HepG2 (cell line): ENCODE data around the gene GPR176. TPM values are rescaled to one million over a fixed set of nuclear protein-coding genes. Genes with fewer than 3 reads are reported as not detected.

Experiments
- DMTF1 ChIP-seq: sonication (generic); formaldehyde crosslinking; IDR thresholded peaks from 2 replicates; pipeline ENCODE4 v1.4.0; 2020; ENCODE audit warnings: mild to moderate bottlenecking, missing genetic modification reagents
- EP300 ChIP-seq, 3 experiments: sonication (generic) in 1 of 3; formaldehyde crosslinking in 1 of 3; IDR thresholded peaks; 2 replicates each; pipeline versions ENCODE4 v1.5.1 to v1.6.1; 2011 to 2020; ENCODE audit warnings: low read depth in 2 of 3, low read length in 2 of 3, borderline replicate concordance in 1 of 3, improper control_type of control experiment in 1 of 3, mild to moderate bottlenecking in 1 of 3, missing genetic modification reagents in 1 of 3, moderate library complexity in 1 of 3
- HCFC1 ChIP-seq: fragments of 150-350 bp; IDR thresholded peaks from 2 replicates; pipeline ENCODE4 v1.6.1; 2014; ENCODE audit warnings: low read depth, low read length
- JUND ChIP-seq: sonication (generic); formaldehyde crosslinking; IDR thresholded peaks from 2 replicates; pipeline ENCODE4 v1.8.0; 2022; ENCODE audit warnings: mild to moderate bottlenecking, missing genetic modification reagents
- MTF2 ChIP-seq: sonication (generic); formaldehyde crosslinking; IDR thresholded peaks from 2 replicates; pipeline ENCODE4 v1.5.0; 2020; ENCODE audit warnings: missing genetic modification reagents, borderline replicate concordance
- SIX4 ChIP-seq: sonication (generic); formaldehyde crosslinking; IDR thresholded peaks from 2 replicates; pipeline ENCODE4 v1.4.0; 2020; ENCODE audit warnings: missing genetic modification reagents
- SNAPC2 ChIP-seq: sonication (generic); formaldehyde crosslinking; IDR thresholded peaks from 2 replicates; pipeline ENCODE4 v1.8.1; 2022; ENCODE audit warnings: mild to moderate bottlenecking, missing genetic modification reagents
- SOX13 ChIP-seq, 3 experiments: fragments of 450-650 bp in 1 of 3; sonication (generic) in 1 of 3; formaldehyde crosslinking in 1 of 3; IDR thresholded peaks in 2 of 3; conservative IDR thresholded peaks in 1 of 3; 2 replicates each; pipeline versions ENCODE4 v1.5.0 to v1.6.1; 2016 to 2020; ENCODE audit warnings: antibody characterized with exemption in 1 of 3, mild to moderate bottlenecking in 1 of 3, missing compliant biosample characterization in 1 of 3, missing genetic modification reagents in 1 of 3, moderate library complexity in 1 of 3
- SP2 ChIP-seq: sonication (generic); formaldehyde crosslinking; IDR thresholded peaks from 2 replicates; pipeline ENCODE4 v1.5.1; 2020; ENCODE audit warnings: mild to moderate bottlenecking, missing genetic modification reagents
- SRF ChIP-seq: IDR thresholded peaks from 2 replicates; pipeline ENCODE4 v1.6.1; 2011; ENCODE audit warnings: mild to moderate bottlenecking, low read depth, low read length, moderate library complexity
- SRSF1 ChIP-seq: fragments of 200-400 bp; formaldehyde crosslinking; optimal IDR thresholded peaks from 2 replicates; pipeline ENCODE3; 2017; ENCODE audit warnings: mild to moderate bottlenecking, low read depth, low read length, moderate library complexity
- TSC22D2 ChIP-seq: sonication (generic); formaldehyde crosslinking; IDR thresholded peaks from 2 replicates; pipeline ENCODE4 v1.5.1; 2020; ENCODE audit warnings: missing genetic modification reagents, mild to moderate bottlenecking, borderline replicate concordance
- ZFP36L2 ChIP-seq: sonication (generic); formaldehyde crosslinking; IDR thresholded peaks from 2 replicates; pipeline ENCODE4 v1.4.0; 2020; ENCODE audit warnings: missing genetic modification reagents
- ZNF232 ChIP-seq: sonication (generic); formaldehyde crosslinking; IDR thresholded peaks from 2 replicates; pipeline ENCODE4 v1.4.0; 2020; ENCODE audit warnings: missing genetic modification reagents, borderline replicate concordance
- ZNF263 ChIP-seq: sonication (generic); formaldehyde crosslinking; IDR thresholded peaks from 2 replicates; pipeline ENCODE4 v1.4.0; 2020; ENCODE audit warnings: missing genetic modification reagents
- ZNF280D ChIP-seq: sonication (generic); formaldehyde crosslinking; IDR thresholded peaks from 2 replicates; pipeline ENCODE4 v1.5.1; 2020; ENCODE audit warnings: mild to moderate bottlenecking, missing genetic modification reagents
- ZNF629 ChIP-seq: sonication (generic); formaldehyde crosslinking; conservative IDR thresholded peaks from 2 replicates; pipeline ENCODE4 v1.5.0; 2020; ENCODE audit warnings: missing genetic modification reagents
- ZNF720 ChIP-seq: sonication (generic); formaldehyde crosslinking; IDR thresholded peaks from 2 replicates; pipeline ENCODE4 v1.4.0; 2020; ENCODE audit warnings: missing genetic modification reagents
- polyA plus RNA-seq, 8 experiments: library from polyadenylated mRNA; depleted of rRNA in 3 of 8; stranded (reverse) in 7 of 8; unstranded in 1 of 8; fragments of >200 nt; fragmentation: Illumina TruSeq in 4 of 8; extraction: Trizol in 4 of 8; gene quantifications; 2 replicates each; pipeline versions ENCODE4 v1.2.1 to v1.2.3, GENCODE V29; 2011 to 2016; ENCODE audit warnings: low read depth in 4 of 8, missing spikeins in 1 of 8, mixed read lengths in 1 of 8; ENCODE audit not compliant: insufficient read depth in 1 of 8
- total RNA-seq, 5 experiments: library from RNA; depleted of rRNA; stranded (reverse); fragments of >200 nt; fragmentation: Illumina TruSeq; extraction: Trizol; gene quantifications; 2 replicates each; pipeline ENCODE4 v1.2.3, GENCODE V29; 2016; ENCODE audit warnings: low read depth in 1 of 5

The GPR176 gene
- total and polyA plus RNA-seq, 2 of the 13 experiments (the other 11 are each of a cell fraction or from before 2014, with no cell fraction given), result 0.11 to 0.20 TPM

- TF ChIP-seq DMTF1, result 0 out of 2 replicates have a peak, but pooled peaks have one; percentile 4
- no peak for TF ChIP-seq ZNF280D (CRISPR knock-in tag)
- no peak for TF ChIP-seq ZNF720
- TF ChIP-seq TSC22D2, result no peak; the same call in 1 of the 2 replicates
- no peak for TF ChIP-seq ZNF263
- no peak for TF ChIP-seq ZNF232 (CRISPR knock-in tag)
- peak; percentile 93 for TF ChIP-seq ZNF629 (CRISPR knock-in tag)
- TF ChIP-seq JUND, result 0 out of 2 replicates have a peak, but pooled peaks have one; percentile 14
- no peak for TF ChIP-seq SRF
- peak; percentile 79 for TF ChIP-seq SP2
- TF ChIP-seq ZFP36L2, result no peak
- no peak for TF ChIP-seq EP300 (IDR thresholded peaks at IDR 0.05; ENCODE audit: low read depth in 2 of 2, low read length in 2 of 2)
- TF ChIP-seq EP300 (CRISPR knock-in tag; IDR thresholded peaks at IDR 0.05; ENCODE audit: borderline replicate concordance), result 0 out of 2 replicates have a peak, but pooled peaks have one; percentile 19
- TF ChIP-seq SIX4 (CRISPR knock-in tag), result no peak
- no peak for TF ChIP-seq SRSF1
- no peak for TF ChIP-seq SNAPC2 (CRISPR knock-in tag)
- peak; percentile 61; the same call in 1 of the 2 replicates for TF ChIP-seq MTF2 (CRISPR knock-in tag)
- peak; percentile 45; the same call in 1 of the 2 replicates for TF ChIP-seq HCFC1
- no peak for TF ChIP-seq SOX13 (IDR thresholded peaks at IDR 0.05)
- TF ChIP-seq SOX13 (CRISPR knock-in tag; conservative IDR thresholded peaks at IDR 0.05 in 1 of 2, IDR thresholded peaks at IDR 0.05 in 1 of 2), result 0 out of 4 replicates have a peak, but pooled peaks of 1 of the 2 experiments have one; percentile 9
Measured at GRCh38 chr15:39782441-39783138, 137.5 kb downstream of the GPR176 start, which contains the start of gene FSIP1 (continued).
